CD14-positive monocyte (primary cell): ENCODE data around the gene POLA1. TPM values are rescaled to one million over a fixed set of nuclear protein-coding genes. Genes with fewer than 3 reads are reported as not detected.

ENCODE experiments used
- DNase-seq, 3 donors: peaks; one replicate each; pipeline ENCODE4 v3.0.0-alpha.2; 2011 to 2022
- H2AFZ ChIP-seq: 2 replicates; pipeline ENCODE4 v1.6.0; 2012; ENCODE audit warnings: mild to moderate bottlenecking, low read depth, low read length, inconsistent platforms; ENCODE audit not compliant: insufficient read depth, poor library complexity, severe bottlenecking
- H3K27ac ChIP-seq, 2 donors: 1 replicate in 1 of 2; 2 replicates in 1 of 2; pipeline ENCODE4 v1.5.1; 2012 to 2013; ENCODE audit warnings: low read length in 2 of 2, control low read depth in 1 of 2, inconsistent platforms in 1 of 2, low read depth in 1 of 2, mild to moderate bottlenecking in 1 of 2
- H3K27me3 ChIP-seq, 2 donors: one replicate each; pipeline versions ENCODE4 v1.6.0 to v1.6.1; 2011 to 2013; ENCODE audit warnings: low read length in 2 of 2; ENCODE audit not compliant: control insufficient read depth in 2 of 2, insufficient read depth in 2 of 2
- H3K36me3 ChIP-seq, 2 donors: replicated peaks in 1 of 2; 1 replicate in 1 of 2; 2 replicates in 1 of 2; pipeline versions ENCODE4 v1.5.1 to v1.6.1; 2012 to 2013; ENCODE audit warnings: low read length in 2 of 2, control low read depth in 1 of 2, inconsistent platforms in 1 of 2, mild to moderate bottlenecking in 1 of 2; ENCODE audit not compliant: insufficient read depth in 2 of 2, control insufficient read depth in 1 of 2
- H3K4me1 ChIP-seq, 2 donors: 1 replicate in 1 of 2; 2 replicates in 1 of 2; pipeline versions ENCODE4 v1.5.1 to v1.6.1; 2012 to 2013; ENCODE audit warnings: low read length in 2 of 2, control low read depth in 1 of 2, inconsistent platforms in 1 of 2, mild to moderate bottlenecking in 1 of 2, moderate library complexity in 1 of 2; ENCODE audit not compliant: insufficient read depth in 2 of 2, control insufficient read depth in 1 of 2
- H3K4me2 ChIP-seq: replicated peaks from 2 replicates; pipeline ENCODE3; 2012; ENCODE audit warnings: low read length, moderate library complexity, mild to moderate bottlenecking; ENCODE audit not compliant: poor library complexity, severe bottlenecking; ENCODE audit errors: extremely low read depth
- H3K4me3 ChIP-seq, 3 experiments: fragments of 200-600 bp in 1 of 3; sonication (generic) in 1 of 3; replicated peaks in 1 of 3; 1 replicate in 2 of 3; 2 replicates in 1 of 3; pipeline ENCODE4 v1.5.1; 2011 to 2013; ENCODE audit warnings: low read length in 3 of 3, mild to moderate bottlenecking in 3 of 3, control low read depth in 2 of 3, low read depth in 2 of 3, inconsistent platforms in 1 of 3, moderate library complexity in 1 of 3
- H3K79me2 ChIP-seq: 2 replicates; pipeline ENCODE4 v1.6.0; 2012; ENCODE audit warnings: mild to moderate bottlenecking, control low read depth, inconsistent platforms, low read length, moderate library complexity; ENCODE audit not compliant: insufficient read depth
- H3K9ac ChIP-seq: 2 replicates; pipeline ENCODE4 v1.6.0; 2017; ENCODE audit warnings: low read length, mild to moderate bottlenecking; ENCODE audit not compliant: insufficient read depth, poor library complexity, severe bottlenecking
- H3K9me3 ChIP-seq, 2 donors: replicated peaks in 1 of 2; 1 replicate in 1 of 2; 2 replicates in 1 of 2; pipeline versions ENCODE4 v1.5.1 to v1.6.1; 2012 to 2013; ENCODE audit warnings: low read length in 2 of 2, control low read depth in 1 of 2; ENCODE audit not compliant: control insufficient read depth in 1 of 2, insufficient read depth in 1 of 2
- H4K20me1 ChIP-seq: 2 replicates; pipeline ENCODE4 v1.6.0; 2012; ENCODE audit warnings: mild to moderate bottlenecking, low read length, control low read depth, moderate library complexity; ENCODE audit not compliant: insufficient read depth
- H3K27ac Mint-ChIP-seq, 7 donors: one replicate each; pipeline ENCODE4 v1.8.0; 2020; ENCODE audit warnings: mild to moderate bottlenecking in 7 of 7, mixed read lengths in 7 of 7, moderate library complexity in 6 of 7, inconsistent platforms in 2 of 7
- H3K27me3 Mint-ChIP-seq, 3 donors: one replicate each; pipeline ENCODE4 v1.8.0; 2021 to 2022; ENCODE audit warnings: low read depth in 3 of 3, mild to moderate bottlenecking in 3 of 3, mixed read lengths in 3 of 3, moderate library complexity in 3 of 3, inconsistent platforms in 1 of 3
- H3K36me3 Mint-ChIP-seq, 2 donors: one replicate each; pipeline ENCODE4 v1.8.0; 2020; ENCODE audit warnings: mixed read lengths in 2 of 2, inconsistent platforms in 1 of 2, mild to moderate bottlenecking in 1 of 2
- H3K4me1 Mint-ChIP-seq: one replicate; pipeline ENCODE4 v1.8.0; 2020; ENCODE audit warnings: mild to moderate bottlenecking, mixed read lengths
- H3K4me3 Mint-ChIP-seq, 2 donors: one replicate each; pipeline ENCODE4 v1.8.0; 2020; ENCODE audit warnings: mild to moderate bottlenecking in 2 of 2, mixed read lengths in 2 of 2, moderate library complexity in 1 of 2
- H3K9me3 Mint-ChIP-seq, 7 donors: one replicate each; pipeline ENCODE4 v1.8.0; 2020 to 2022; ENCODE audit warnings: mixed read lengths in 7 of 7, mild to moderate bottlenecking in 6 of 7, moderate library complexity in 6 of 7, inconsistent platforms in 2 of 7
- CTCF ChIP-seq: fragments of 200-600 bp; IDR thresholded peaks from one replicate; pipeline ENCODE4 v1.8.0; 2022; ENCODE audit warnings: antibody characterized with exemption, mild to moderate bottlenecking
- WGBS: methylation state at CpG from one replicate; pipeline ENCODE4 v1.1.5; 2013; ENCODE audit warnings: missing lambda C conversion rate; ENCODE audit not compliant: insufficient coverage; 5-methylcytosine and 5-hydroxymethylcytosine counted together
- intact Hi-C, 2 donors: fragments of 100-400 bp; cut with micrococcal nuclease; formaldehyde crosslinking; loops; one replicate each; pipeline versions ENCODE4 v1.15.0 to v1.15.1; 2023
- polyA plus RNA-seq, 3 donors: library from polyadenylated mRNA; depleted of rRNA in 1 of 3; unstranded in 2 of 3; stranded (reverse) in 1 of 3; fragments of 300-500 nt in 2 of 3; fragments of >200 nt in 1 of 3; fragmentation: Illumina TruSeq in 2 of 3; gene quantifications; 1 replicate in 2 of 3; 2 replicates in 1 of 3; pipeline ENCODE4 v1.2.3, GENCODE V29; 2012 to 2021

The POLA1 gene
- polyA plus RNA-seq, 3 donors, result 1.2 to 1.4 (median 1.3) TPM

DNA sequence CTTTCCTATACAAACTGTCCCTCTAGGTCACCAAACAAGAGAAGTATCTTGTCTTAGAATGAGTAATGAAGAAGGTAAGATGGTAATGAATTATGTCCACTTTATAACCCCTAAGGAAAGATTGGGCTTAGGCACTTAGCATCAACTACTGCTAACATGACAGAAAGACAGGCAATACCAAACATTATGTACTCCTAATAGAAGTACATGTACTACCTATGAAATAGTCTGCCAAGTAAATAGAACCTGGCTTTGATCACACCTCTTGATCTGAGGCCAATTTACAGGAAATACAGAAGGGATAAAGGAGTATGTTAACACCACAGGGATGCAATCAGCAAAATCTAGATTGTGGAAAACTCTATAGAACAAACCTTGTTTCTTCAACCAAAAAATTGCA, 32.4 kb upstream of the POLA1 start:
- no peak overlapping the region for H3K4me2 ChIP-seq
- no peak overlapping the region for H3K4me3 ChIP-seq
- Mint-ChIP-seq H3K27ac (no peak overlapping the region), H3K36me3 (no peaks in the 10 kb centered on the region), H3K4me1 (no peaks in the 10 kb centered on the region), H3K9me3 (no peaks in the 10 kb centered on the region), H3K4me3 (no peak overlapping the region), H3K27me3 (peaks cover 2 to 8% (median 3%) of the 10 kb centered on the region in 3 donors)
- H3K27ac ChIP-seq, result no peak overlapping the region
- H3K79me2 ChIP-seq, result no peaks in the 10 kb centered on the region
- TF ChIP-seq CTCF, result no peak
- intact Hi-C loops, result no loop called here
- no peak overlapping the region for H3K9ac ChIP-seq
- no peak for DNase-seq
- H3K4me1 ChIP-seq, result no peaks in the 10 kb centered on the region
- no peaks in the 10 kb centered on the region for H3K9me3 ChIP-seq
- H4K20me1 ChIP-seq, result no peaks in the 10 kb centered on the region
- peaks cover 0 to 3% of the 10 kb centered on the region in 2 donors for H3K27me3 ChIP-seq
- H2AFZ ChIP-seq, result no peak overlapping the region
- H3K36me3 ChIP-seq, result no peaks in the 10 kb centered on the region

- no peak overlapping the region for H3K4me3 ChIP-seq
- WGBS, result no CpG with 5 or more reads among the region's 4 CpGs
- peaks cover 0 to 3% of the 10 kb centered on the region in 2 donors for H3K27me3 ChIP-seq
- no peak for TF ChIP-seq CTCF
- no peaks in the 10 kb centered on the region for H3K36me3 ChIP-seq
- intact Hi-C loops, result no loop called here
- no peak for DNase-seq
- H3K9ac ChIP-seq, result no peak overlapping the region
- no peak overlapping the region for H3K4me3 Mint-ChIP-seq
- H3K27ac ChIP-seq, result no peak overlapping the region
- H3K27me3 Mint-ChIP-seq, result peaks cover 3 to 7% (median 3%) of the 10 kb centered on the region in 3 donors
- no peaks in the 10 kb centered on the region for H4K20me1 ChIP-seq
- H3K9me3 Mint-ChIP-seq, result no peaks in the 10 kb centered on the region
- H3K9me3 ChIP-seq, result no peaks in the 10 kb centered on the region
- H3K4me1 Mint-ChIP-seq, result no peaks in the 10 kb centered on the region
- no peaks in the 10 kb centered on the region for H3K4me1 ChIP-seq
- H3K27ac Mint-ChIP-seq, result no peak overlapping the region
- H2AFZ ChIP-seq, result no peak overlapping the region
- H3K79me2 ChIP-seq, result no peaks in the 10 kb centered on the region
- H3K36me3 Mint-ChIP-seq, result no peaks in the 10 kb centered on the region
- H3K4me2 ChIP-seq, result no peak overlapping the region
Observed at GRCh38 chrX:24662352-24662751, 31.4 kb upstream of the POLA1 start.
